Muscle of back (tissue), 13 donors: ENCODE measurements around the gene CHST1. TPM values are rescaled to one million over a fixed set of nuclear protein-coding genes. Genes with fewer than 3 reads are reported as not detected.

Experiments
- DNase-seq, 3 donors: peaks; one replicate each; pipeline versions ENCODE4 v3.0.0 to v3.0.0-alpha.2; 2013
- long read RNA-seq, 9 donors: transcript quantifications; one replicate each; lab custom pipeline, GENCODE V29; 2026
- polyA plus RNA-seq, 10 donors: library from polyadenylated mRNA; unstranded; fragments of 120-200 nt; gene quantifications; one replicate each; pipeline ENCODE4 v1.2.1, GENCODE V29; 2013; ENCODE audit not compliant: insufficient read length in 10 of 10

The CHST1 gene, protein sequence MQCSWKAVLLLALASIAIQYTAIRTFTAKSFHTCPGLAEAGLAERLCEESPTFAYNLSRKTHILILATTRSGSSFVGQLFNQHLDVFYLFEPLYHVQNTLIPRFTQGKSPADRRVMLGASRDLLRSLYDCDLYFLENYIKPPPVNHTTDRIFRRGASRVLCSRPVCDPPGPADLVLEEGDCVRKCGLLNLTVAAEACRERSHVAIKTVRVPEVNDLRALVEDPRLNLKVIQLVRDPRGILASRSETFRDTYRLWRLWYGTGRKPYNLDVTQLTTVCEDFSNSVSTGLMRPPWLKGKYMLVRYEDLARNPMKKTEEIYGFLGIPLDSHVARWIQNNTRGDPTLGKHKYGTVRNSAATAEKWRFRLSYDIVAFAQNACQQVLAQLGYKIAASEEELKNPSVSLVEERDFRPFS
- polyA plus RNA-seq, result 10 to 100 TPM; 10.1 to 20.7 (median 14.2) TPM
- long read RNA-seq, donor 1, partial matches to known transcripts, result 0 of 4 reads
- long read RNA-seq, donor 1, other reads (novel, unspliced or antisense), result 0 of 4 reads
- long read RNA-seq, donor 2, transcript CHST1-201 (4 exons, 2,718 nt), result major isoform, 5 of 5 reads
- long read RNA-seq, donor 2, partial matches to known transcripts, result 0 of 5 reads
- long read RNA-seq, donor 2, other reads (novel, unspliced or antisense), result 0 of 5 reads
- long read RNA-seq, donor 3, result 0 reads
- long read RNA-seq, donor 4, partial matches to known transcripts, result 0 of 2 reads
- long read RNA-seq, donor 4, other reads (novel, unspliced or antisense), result 0 of 2 reads
- long read RNA-seq, donor 5, transcript CHST1-201 (4 exons, 2,718 nt), result major isoform, 11 of 19 reads
- long read RNA-seq, donor 5, partial matches to known transcripts, result 8 of 19 reads
- long read RNA-seq, donor 5, other reads (novel, unspliced or antisense), result 0 of 19 reads
- long read RNA-seq, donor 6, partial matches to known transcripts, result 0 of 3 reads
- long read RNA-seq, donor 6, other reads (novel, unspliced or antisense), result 0 of 3 reads
- long read RNA-seq, donor 7, partial matches to known transcripts, result 5 of 9 reads
- long read RNA-seq, donor 7, other reads (novel, unspliced or antisense), result 0 of 9 reads
- long read RNA-seq, donor 8, partial matches to known transcripts, result 0 of 3 reads
- long read RNA-seq, donor 8, other reads (novel, unspliced or antisense), result 0 of 3 reads
- long read RNA-seq, donor 9, partial matches to known transcripts, result 0 of 1 reads
- long read RNA-seq, donor 9, other reads (novel, unspliced or antisense), result 0 of 1 reads

- peak in 1 of 3 donors; percentile 69 for DNase-seq
These were observed at the start of gene CHST1 for GRCh38 chr11:45665206-45665932. Gene CHST1 (minus strand): TSS chr11:45665622. CDS start chr11:45650923, 14,699 bp downstream.

- no peak for DNase-seq
These were observed 48.2 kb upstream of the CHST1 start for GRCh38 chr11:45713573-45713972.

DNA sequence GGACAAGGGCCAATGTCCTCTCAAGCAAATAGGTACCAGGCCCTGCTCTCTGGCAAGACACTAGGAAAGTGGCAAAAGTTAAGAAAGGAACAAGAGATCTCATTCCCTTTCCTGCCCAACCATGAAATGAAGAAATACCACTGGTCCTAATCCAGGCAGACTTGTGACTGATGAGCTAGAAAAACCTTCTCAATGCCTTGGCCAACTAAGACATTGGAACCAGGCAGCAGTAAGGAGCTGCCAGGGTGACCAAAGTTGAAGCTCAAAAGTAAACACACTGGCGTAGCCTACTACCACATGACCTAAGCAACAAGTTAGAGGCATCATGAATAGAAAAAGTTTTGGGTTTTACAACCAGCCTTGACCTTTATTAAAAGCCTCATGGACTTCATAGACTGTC, 45.1 kb upstream of the CHST1 start:
- DNase-seq, result no peak

DNA sequence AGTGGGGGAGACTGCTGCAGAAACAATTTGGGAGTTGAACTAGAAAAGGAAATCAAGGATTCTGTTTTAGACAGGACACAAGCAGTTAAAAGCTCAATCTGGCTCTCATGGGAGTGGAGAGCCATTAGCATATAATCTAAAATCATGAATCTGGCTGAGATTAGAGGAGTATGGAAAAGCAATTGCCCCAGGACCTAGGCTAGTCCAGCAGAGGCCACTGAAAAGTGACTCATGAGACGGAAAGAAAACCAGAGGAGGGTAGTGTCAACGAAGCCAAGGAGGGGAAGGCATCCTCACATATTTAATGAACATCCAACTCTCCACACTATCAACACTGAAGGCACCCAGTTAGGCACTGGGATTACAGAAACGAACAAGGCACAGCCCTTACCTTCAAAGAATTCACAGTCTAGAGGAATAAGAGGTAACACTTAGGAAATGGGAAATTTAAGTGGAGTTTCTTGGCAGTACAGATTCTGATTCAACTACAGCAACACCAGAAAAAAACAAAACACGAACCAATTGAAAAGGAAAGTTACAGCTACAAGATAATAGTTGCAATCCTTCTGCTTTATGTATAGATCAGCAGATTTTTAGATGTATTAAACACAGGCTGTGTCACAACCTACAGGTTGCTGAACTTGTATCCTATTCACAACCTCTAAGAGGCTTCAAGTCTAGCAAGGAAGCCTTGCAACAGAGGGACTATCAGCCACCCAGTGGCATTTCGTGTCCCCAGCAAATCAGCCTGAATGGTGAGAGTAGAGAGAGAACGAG, 43.7 kb upstream of the CHST1 start:
- DNase-seq, result no peak

DNA sequence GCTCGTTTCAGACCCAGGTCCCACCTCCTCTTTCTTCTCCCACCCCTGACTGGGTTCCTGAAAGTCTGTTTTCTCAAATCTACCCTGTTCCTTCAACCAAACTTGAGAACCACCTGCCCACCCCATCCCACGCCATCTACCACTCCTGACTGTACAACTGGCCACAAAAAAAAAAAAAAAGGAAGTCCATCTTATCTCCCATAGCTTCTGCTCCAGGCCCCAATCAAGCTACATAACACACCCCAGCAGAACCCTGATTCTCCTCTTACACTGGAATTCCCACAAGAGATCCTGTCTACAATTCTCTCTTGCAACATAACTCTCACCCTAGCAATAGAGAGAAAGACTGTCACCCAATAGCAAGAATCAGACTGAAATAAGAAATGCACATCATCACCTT, 39.2 kb upstream of the CHST1 start:
- DNase-seq, result no peak

DNA sequence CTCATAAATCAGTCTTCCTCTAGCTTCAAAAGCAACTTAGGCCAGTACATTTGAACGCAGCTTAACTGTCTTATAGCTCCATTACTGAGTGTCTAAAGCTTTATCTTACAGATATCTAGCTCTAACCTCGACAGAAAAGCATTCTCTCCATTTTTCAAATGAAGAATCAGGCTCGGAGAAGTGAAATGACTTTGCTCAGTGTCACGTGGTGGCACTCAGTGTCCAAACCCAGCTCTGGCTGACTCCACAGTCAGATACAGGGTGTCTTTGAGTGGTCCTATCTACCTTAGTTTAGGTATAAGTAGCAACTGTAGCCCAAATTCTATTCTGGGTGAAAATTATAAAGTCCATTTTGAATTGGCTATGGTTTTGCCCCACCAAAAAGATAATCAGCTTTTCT, 38.7 kb upstream of the CHST1 start:
- DNase-seq, result no peak

DNA sequence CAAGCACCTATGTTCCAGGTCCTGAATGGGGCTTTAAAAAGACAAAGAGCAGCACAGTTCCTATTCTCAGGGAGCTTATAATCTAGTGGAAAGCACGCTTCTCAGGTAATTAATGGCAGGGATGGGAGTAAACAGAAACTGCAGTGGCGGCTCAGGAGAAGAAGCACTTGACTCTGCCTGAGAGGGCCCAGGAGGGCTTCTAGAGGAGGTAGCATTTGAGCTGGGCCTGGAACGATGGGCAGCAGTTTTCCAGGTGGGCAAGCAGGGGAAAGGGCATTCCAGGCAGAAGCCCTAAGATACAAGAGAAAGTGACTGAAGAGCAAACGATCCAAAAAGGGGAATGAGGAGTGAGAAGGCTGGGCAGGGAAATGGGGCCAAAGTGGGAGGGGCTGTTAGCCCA, 37.1 kb upstream of the CHST1 start:
- no peak for DNase-seq

DNA sequence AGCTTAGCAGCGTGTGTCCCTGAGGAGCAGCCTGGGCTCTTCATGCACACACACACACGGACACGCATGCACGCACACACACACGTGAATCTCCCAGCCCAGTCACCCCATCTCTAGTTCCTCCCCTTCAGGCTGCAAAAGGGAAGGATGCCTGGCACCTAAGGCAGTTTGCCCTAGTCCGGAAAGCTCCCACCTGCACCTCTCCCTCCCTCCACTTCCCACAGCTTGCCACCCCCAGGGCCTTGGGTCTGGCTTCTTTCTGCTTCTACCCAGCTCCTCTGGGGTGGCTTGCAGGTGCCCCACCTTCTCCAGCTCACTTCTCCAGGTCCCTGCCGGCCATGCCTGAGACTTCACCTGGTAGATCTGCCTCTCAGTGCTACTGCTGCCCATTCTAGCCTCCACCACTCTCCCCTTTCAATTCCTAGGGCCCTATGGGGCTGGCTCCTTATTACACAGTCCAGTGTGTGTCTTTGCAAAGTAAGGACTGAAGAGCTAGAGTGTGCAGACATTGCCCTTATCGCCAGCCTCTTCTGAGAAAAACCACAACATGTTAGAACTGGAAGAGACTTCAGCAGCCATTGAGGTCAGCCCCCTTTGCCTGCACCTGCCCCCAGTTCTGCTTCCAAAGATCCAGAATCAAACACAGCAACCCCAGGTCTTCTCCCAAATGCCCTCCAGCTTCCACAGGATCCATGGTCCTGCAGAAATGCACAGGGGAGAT, 33.5 kb upstream of the CHST1 start:
- DNase-seq, result no peak

DNA sequence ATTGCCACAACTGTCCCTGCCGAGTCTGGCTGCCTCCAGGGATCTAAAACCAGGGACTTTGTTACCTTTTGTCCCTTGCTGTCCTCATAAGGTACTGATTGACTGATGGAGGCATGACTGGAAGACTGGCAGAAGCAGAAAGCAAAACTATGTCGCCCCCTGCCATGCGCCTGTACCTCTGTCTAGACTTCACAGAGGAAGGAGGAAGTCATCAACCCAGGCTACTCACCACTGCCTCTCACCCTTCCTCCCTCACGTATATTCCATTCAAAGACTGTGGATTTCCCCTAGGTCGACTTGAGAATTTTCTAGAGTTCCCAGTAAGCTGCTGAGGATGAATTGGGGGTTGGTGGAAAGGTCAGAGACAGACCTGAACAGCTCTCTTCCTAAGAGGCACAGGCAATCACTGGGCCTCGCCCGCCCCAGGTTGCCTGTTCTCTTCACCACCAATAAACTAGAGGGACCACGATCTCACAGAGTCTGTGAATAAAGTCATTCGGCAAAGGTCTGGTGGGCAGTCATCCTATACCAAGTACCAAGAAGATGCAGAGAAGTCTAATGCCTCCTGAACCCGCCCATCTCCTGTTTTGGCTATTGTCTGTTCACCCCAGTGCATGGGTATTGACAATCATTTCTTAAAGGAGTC, 27.5 kb upstream of the CHST1 start:
- no peak for DNase-seq

GRCh38 chr11:45688472-45689033, 23.1 kb upstream of the CHST1 start:
- no peak for DNase-seq

GRCh38 chr11:45687836-45688235, 22.4 kb upstream of the CHST1 start:
- no peak for DNase-seq

GRCh38 chr11:45685964-45686537, 20.6 kb upstream of the CHST1 start:
- DNase-seq, result no peak

DNA sequence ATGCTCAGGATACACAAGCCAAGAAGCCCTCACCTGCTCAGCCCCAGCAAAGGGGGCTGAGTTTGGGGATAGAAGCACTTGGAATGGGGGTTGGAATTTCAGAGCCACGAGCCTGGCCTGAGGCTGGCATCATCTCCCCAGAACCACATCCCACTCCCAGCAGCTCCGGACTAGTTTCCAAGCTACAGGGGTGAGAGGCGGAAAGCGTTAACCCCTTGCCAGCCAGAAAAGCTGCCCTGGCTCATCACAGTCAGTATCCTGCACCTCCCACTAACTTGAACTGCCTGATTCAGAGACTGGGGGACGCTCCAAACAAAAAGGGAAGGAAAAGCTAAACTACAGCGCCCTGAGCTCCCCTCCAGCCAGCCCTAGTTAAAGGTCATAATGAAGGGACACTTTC, 19.0 kb upstream of the CHST1 start:
- DNase-seq, result no peak

DNA sequence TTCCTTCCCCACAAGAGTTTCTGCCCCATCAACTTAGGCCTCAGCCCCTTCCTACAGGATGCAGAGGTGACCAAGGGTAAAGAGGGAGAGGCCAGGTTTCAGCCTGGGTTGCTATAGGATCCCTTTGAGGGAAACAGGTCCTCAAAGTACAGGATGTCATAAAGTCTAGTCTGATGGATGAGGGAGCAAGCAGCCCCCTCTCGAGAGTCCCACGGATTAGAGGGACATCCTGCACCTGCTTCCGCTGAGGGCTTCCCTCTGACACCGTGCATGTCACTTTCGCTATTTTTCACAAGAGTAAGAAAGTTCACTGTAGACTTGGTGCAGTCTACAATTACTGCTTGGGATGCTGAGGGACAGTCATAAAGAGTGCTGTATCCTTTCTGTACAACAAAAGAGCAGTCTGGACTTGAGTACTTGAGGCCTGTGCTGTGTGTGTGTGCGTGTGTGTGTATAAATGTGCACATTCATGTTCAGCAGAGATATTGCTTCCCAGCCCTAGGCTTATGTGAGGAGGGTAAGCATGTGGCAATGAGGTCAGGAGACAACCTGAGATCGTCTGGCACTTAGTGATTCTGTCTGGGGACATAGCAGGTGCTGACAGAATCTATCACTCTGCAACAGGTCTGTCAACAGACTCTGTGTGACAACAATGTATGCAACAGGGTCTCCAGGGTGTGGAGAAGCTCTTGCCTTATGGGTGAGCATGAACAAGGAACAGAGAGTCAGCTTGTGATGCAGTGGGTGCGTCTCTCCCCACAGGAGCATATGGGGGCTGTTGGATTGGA, 18.0 kb upstream of the CHST1 start:
- no peak for DNase-seq

DNA sequence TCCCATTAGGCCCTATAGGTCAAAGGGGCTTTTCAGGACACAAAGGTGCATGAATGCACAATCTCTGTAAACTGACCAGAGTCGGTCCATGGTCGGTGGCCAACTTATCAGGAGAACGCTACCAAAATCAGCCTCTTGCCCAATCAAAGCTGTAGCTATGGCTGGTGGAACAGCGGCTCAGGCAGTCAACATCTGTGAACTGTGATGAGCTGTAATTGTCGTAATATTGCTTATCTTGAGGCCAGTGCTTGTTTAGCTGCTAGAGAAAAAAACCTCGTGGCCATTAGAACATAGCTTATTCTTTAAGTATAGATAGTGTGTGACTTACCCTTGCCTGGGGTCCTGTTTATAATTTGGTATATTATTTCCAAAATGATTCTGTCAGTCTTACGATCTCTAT, 14.4 kb upstream of the CHST1 start:
- DNase-seq, result no peak

DNA sequence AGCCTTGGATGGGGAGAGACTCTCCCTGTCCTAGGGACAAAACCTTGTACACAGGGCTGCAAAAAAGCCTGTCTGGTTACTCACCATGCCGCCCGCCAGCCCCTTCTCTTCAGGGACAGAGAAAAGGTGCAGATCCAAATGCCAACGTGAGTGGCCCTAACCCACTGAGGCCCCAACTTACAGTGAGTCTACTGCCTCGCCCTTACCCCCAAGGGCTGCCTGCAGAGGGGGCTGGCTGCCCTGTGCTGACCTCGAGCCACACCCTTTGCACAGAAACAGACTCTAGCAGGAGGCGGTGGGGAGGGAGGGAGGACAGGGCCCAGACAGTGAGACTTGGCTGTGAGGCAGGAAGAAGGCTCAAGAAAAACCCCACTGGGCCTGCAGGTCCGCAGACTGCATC, 13.6 kb upstream of the CHST1 start:
- no peak for DNase-seq

DNA sequence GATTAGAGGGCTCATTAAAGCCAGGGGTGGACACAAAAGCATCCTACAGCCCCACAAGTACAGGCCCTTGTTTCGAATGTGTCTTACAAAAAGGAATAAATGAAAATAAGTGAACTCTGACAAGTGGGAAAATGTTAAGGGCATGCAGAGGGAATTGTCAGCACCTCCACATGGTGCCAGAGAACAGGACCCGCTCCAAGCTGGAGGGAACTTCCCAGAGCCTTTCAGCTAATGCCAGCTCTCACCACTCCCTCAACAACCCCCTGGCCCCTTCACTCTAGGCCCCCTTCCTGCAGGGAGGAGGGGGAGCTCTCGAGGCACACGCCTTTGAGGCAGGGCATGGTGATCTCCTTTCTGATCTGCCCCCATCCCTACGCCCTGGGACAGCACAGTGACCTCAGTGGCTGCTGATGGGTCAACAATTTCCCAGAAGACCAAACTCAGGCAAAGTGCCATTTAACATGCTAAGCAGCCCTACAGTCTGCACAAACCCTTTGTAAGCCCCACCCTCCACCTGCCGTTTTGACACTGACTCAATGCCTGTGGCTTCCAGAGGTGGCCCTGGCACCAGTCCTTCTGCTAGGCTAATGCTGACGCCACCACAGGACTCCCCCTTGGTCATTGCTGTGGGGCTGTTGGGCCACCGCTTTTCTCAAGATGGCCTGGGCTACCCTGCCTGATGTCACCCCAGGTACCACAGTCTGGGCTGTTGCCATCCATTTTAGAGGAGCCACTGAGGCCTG, 12.5 kb upstream of the CHST1 start:
- no peak for DNase-seq
